Stimulated activated CD4-positive, alpha-beta T cell treated with anti-CD3 and anti-CD28 coated beads, Interleukin-1b, Interleukin-23, amount 100 ng/mL, for 48 hours (primary cell): Measurements from ENCODE around the gene RGS19.
"Not testable (repeated sequence)": the region's sequence is repeated elsewhere in the genome, so short reads cannot be mapped to it uniquely, and the experiment has no call there.

Experiments
- DNase-seq: peaks from one replicate; pipeline ENCODE4 v3.0.0-alpha.2; 2020

Gene RGS19, protein sequence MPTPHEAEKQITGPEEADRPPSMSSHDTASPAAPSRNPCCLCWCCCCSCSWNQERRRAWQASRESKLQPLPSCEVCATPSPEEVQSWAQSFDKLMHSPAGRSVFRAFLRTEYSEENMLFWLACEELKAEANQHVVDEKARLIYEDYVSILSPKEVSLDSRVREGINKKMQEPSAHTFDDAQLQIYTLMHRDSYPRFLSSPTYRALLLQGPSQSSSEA

GRCh38 chr20:64079273-64080012, at the start of gene RGS19:
TSS of gene RGS19 (minus strand) at chr20:64079518. CDS start at chr20:64076886, 2,632 bp downstream.
- peak; percentile 47 for DNase-seq

GRCh38 chr20:64123517-64123916, 44.2 kb upstream of the RGS19 start:
- DNase-seq: not testable (repeated sequence)

DNA sequence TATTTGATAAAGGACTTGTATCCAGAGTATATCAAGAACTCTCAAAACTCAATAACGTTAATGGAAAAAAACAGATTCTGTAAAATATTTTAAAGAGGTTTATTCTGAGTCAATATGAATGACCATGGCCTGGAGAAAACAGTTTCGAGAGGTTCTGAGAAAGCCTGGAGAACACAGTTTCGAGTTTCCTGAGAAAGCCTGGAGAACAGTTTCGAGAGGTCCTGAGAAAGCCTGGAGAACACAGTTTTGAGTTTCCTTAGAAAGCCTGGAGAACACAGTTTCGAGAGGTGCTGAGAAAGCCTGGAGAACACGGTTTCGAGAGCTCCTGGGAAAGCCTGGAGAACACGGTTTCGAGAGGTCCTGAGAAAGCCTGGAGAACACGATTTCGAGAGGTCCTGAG, 43.6 kb upstream of the RGS19 start:
- not testable (repeated sequence) for DNase-seq

- DNase-seq: no peak
Measured at GRCh38 chr20:64121586-64121985, 42.3 kb upstream of the RGS19 start.

DNA sequence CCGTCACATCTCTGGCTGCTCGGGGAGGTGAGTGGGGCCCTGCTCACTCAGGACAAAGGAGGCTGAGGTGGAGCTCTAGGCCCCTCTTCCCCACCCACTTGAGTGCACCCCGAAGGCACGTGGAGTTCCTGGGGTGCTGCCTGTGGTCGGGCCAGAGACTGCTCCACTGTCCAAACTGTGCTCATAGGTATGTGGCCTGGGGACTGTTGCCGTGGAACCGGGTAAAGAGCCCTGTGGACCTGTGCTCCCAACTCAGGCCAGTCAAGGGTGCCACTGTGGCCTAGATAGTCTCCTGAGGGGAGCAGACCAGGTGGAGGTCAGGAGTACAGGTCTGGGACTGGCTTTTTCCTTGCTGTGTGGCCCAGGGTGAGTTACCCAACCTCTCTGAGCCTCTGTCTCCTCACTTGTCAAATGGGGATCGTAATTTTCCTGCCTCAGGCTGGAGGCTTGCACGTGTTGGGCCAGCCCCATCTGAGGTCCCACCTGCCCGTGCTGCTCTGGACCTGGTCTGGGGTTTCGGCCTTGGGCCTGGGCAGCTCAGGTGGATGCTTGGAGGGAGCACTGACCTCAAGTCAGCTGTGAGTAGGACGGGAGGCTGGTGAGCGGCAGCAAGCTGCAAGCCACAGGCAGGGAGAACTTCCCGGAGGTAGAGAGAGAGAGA, 40.5 kb upstream of the RGS19 start:
- DNase-seq: no peak

- DNase-seq: no peak
Measured at GRCh38 chr20:64119301-64119680, 40.0 kb upstream of the RGS19 start.

GRCh38 chr20:64117432-64117777, 38.1 kb upstream of the RGS19 start:
- not testable (repeated sequence) for DNase-seq

GRCh38 chr20:64116541-64117431, 37.5 kb upstream of the RGS19 start:
- DNase-seq: no peak

DNA sequence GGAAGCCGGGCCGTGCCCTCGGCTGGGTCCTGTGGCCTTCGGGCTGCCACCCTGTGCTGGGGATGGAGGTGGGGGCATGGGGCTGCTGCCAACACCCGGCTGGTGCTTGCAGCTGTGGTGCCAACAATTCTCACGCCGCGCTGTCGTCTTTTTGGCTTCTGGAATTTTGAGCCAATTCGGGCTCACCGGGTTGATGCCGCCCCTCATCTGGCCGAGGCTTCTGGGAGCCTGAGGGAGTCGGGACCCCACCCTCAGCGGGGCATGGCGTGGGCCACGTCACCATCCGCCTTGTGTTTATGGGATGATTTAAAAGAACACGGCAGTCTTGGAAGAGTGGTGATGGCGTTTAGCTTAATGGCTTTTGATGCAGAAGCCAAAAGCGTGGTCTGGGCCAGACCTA, 36.7 kb upstream of the RGS19 start:
- no peak for DNase-seq

DNA sequence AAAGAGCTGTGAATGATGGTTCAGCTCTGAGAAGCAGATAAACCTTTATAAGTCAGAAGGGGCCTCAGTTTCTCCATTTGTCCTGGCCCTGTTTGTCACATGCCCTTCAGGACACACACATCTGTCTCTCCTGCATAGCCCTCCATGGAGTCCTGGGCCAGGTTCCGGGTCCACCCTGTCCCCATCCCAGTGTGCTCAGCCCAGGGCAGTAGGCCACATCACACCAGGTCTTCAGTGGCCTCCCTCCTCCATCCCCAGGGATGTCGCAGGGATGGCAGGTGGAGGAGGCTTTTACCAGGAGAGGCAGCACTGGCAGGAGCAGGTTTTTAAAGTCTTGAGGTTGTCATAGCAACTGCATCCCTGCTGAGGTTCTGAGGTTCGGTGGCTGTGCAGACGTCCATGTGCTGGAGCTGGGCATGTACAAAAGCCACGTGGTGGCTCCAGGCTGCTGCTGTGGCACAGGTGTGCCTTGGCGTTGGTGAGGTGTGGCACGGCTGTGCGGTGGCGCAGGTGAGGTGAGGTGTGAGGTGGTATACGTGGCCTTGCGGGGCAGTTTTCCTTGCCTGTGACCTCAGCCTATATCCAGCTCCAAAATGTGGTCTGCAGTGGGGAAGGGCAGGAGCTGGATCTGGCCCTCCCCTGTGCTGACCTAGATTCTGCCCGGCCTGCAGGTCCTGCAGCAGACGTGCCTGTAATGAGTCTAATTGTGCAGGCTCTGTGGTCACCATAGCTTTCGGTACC, 36.0 kb upstream of the RGS19 start:
- DNase-seq: no peak

DNA sequence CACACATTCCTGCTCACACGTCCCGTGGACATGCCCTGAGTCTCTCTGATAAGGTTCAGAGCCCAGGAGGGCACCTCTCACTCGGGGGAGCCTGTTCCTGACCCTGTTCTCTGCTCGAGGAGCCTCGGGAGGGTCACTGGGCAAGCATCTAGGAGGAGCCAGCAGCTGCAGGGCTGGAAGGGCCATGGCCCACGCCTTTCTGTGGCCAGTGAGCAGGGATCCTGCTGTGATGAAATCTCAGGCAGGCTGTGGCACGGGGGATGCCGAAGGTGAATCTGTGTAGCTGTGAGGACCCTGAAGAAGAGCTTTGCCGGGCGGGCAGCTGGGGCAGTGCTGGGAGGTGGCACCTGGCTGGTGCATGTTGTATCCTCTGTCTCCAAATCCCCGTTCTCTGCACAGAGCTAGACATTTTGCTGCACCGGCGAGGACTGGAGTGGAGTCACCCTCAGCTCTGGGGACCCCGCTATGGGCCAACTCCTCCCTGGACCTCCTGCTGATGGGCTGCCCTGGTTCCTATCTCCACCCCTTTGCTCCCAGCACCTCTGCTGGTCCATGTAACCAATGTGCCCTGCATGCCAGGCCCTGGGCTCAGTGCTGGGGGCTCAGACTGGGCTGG, 35.1 kb upstream of the RGS19 start:
- no peak for DNase-seq

- DNase-seq: no peak
Measured at GRCh38 chr20:64113796-64114355, 34.6 kb upstream of the RGS19 start.

GRCh38 chr20:64113444-64113775, 34.1 kb upstream of the RGS19 start:
- no peak for DNase-seq

DNA sequence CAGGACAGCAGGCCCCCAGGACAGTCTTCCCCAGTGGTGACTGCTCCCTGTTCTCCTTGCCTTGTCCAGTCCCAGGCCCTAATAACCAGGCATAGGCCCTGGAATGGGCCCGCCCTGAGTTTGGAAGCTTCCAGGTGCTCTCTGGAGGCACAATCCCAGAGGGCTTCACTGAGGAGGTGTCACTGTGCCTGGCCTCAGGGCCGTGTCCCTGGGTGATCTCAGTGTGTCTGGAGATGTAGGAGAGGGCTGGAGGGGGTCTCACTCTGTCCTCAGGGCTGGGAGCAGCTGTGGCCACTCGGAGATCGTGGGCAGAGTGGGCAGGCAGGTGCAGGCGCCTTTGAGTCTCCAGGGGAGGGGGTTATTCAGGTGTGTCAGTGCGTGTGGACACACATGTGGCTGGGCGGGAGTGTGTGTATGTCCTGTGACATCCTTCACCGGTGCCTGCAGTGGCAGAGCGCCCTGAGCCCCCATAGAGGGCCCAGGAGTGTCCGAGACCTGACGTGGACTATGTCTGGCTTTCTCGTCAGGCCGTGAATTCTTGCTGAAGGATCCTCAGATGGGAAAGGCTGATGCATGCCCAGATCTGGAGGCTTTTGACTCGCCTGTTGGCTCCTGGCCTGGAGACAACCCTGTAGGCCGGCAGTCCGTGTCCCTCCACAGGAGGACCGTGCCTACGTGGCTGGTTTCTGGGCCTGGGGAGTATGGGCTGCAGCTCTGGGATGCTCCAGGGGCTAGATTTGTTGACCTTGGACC, 33.5 kb upstream of the RGS19 start:
- no peak for DNase-seq

GRCh38 chr20:64111841-64112641, 32.7 kb upstream of the RGS19 start:
- DNase-seq: no peak

DNA sequence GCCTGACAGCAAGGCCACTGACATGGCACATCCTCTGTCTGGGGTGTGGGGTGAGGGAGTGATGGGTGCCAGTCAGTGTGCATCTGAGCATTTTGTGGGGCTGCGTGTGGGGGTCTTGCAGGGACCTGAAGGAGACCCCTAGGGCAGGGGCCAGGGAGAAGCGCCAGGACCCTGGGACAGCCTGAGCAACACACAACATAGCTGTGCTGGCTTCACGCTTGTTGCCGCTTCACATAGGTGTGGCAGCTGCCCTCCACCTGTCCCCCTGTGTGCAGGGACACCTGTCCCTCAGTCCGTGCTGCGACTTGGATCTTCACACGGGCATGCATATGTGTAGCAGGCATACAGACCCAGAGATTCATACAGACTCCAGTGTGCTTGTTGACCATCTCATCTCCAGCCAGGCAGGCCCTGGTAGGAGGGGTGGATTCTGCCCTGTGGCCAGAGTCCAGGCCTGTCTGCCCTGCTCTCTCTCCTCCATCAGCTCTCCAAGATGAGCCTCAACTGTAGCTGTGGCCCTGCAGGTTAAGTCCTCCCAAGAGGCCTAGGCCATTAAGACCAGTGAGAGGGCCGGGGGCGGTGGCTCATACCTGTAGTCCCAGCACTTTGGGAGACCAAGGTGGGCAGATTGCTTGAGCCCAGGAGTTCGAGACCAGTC, 31.2 kb upstream of the RGS19 start:
- no peak for DNase-seq

DNA sequence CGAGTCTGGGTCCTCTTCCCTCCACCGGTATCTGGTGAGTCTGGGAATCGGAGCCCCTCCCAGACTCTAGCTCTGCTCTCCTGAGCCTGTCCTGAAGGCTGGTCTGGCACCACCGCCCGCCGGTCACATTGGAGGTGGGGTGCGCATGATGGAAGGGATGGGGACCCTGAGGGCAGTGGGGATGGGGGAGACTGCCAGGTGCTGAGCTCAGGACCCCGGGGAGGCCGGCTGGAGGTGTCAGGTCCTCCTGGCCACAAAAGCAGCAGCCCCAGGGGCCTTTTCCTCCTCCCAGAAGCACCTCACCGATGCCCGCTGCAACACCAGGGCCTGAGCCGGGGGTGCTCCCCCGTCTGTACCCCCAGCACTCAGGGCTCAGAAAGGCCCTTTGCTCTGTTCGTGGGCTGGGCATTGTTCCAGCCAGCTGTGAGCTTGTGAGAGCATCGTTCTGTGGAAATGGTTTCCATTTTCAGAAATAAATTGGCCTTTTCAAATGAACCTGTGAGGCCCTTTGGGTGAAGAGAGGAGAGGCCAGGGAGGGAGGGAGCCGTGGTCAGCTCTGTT, 30.6 kb upstream of the RGS19 start:
- DNase-seq: no peak

DNA sequence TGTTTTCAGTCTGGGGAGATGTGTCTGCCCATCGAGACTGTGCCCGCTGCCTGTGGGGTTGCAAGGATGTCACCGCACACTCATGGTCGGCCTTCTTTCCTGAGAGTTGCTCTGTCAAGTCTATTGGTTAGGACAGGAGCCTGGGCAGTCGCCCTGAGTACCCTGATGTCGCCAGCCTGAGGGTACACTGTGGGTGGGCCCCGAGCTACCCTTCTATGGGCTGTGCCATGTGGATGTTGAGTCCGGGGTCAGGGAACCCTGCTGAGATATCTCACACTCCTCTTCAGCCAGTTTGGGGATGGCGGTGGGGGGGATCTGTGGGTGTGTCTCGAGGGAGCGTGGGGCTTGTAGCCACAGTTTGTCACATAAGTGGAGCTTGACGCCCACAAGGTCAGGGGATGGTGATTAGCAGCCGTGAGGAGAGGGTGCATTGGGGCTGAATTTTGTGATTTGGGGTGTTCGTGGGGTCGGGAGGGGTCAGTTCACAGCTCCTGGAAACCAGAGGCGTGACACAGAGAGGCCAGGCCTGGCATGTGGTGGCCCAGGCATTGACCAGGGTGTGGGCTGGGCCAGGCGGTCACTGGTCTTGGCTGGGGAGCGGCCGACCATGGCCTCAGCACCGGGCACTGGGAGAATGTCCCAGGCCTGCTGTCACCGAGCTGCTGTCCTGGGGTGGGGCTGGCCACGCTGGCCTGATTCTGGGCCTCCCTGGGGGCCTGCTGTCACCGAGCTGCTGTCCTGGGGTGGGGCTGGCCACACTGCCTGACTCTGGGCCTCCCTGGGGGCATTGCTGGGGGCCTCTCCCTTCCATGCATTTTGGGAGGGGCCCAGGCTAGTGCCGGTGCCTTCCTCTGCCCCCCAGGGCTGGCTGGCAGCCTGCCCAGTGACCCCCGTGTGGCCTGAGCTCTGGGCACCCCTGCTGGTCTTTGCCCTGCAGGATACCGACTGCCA, 29.7 kb upstream of the RGS19 start:
- no peak for DNase-seq
